Adrenal gland (tissue), 5 donors: ENCODE results near the gene TMEM141.

ENCODE experiments used
- CTCF ChIP-seq, 6 experiments: fragments of 450-650 bp in 4 of 6; fragments of 200-600 bp in 2 of 6; sonication (generic) in 1 of 6; IDR thresholded peaks; 1 replicate in 5 of 6; 2 replicates in 1 of 6; pipeline versions ENCODE4 v1.5.1 to v1.8.0; 2016 to 2021; ENCODE audit warnings: antibody characterized with exemption in 6 of 6, mild to moderate bottlenecking in 2 of 6, moderate library complexity in 1 of 6
- POLR2A ChIP-seq, 2 donors: fragments of 450-650 bp; IDR thresholded peaks; one replicate each; pipeline ENCODE4 v1.6.1; 2017; ENCODE audit warnings: antibody characterized with exemption in 2 of 2, mild to moderate bottlenecking in 2 of 2, moderate library complexity in 1 of 2
- donor health status: DM: no; HTN: no; CAD: no.

- TF ChIP-seq CTCF (IDR thresholded peaks at IDR 0.05) (no peak), POLR2A (IDR thresholded peaks at IDR 0.05) (no peak)
Observed at GRCh38 chr9:136746155-136746490, 45.0 kb upstream of the TMEM141 start.
